Measurements from ENCODE around the gene CRB1.

The CRB1 gene

GRCh38 chr1:197367627-197368026 is 99.6 kb downstream of the CRB1 start:
- no peak for TF ChIP-seq CTCF (IDR thresholded peaks at IDR 0.05; ENCODE audit: insufficient read depth, missing control alignments)
- no peak for DNase-seq (ENCODE audit: insufficient read length, low spot score)
- FAIRE-seq = no peak

- DNase-seq (ENCODE audit: insufficient read length, low spot score) = no peak
Measured at GRCh38 chr1:197374428-197374827, 106.4 kb downstream of the CRB1 start.

GRCh38 chr1:197384471-197384870 is 116.4 kb downstream of the CRB1 start:
- TF ChIP-seq CTCF (IDR thresholded peaks at IDR 0.05; ENCODE audit: insufficient read depth, missing control alignments) = no peak
- no peak for DNase-seq (ENCODE audit: insufficient read length, low spot score)
- FAIRE-seq = no peak

More at GRCh38 chr1:197374428-197374827, 106.4 kb downstream of the CRB1 start:
- TF ChIP-seq CTCF (IDR thresholded peaks at IDR 0.05; ENCODE audit: insufficient read depth, missing control alignments) = no peak
- FAIRE-seq = peak; percentile 67

- no peak for TF ChIP-seq CTCF (IDR thresholded peaks at IDR 0.05; ENCODE audit: insufficient read depth, missing control alignments)
- DNase-seq (ENCODE audit: insufficient read length, low spot score) (no peak), FAIRE-seq (no peak)
Measured at GRCh38 chr1:197388801-197389200, 120.7 kb downstream of the CRB1 start.

- no peak for DNase-seq (ENCODE audit: insufficient read length, low spot score)
- FAIRE-seq = no peak
- TF ChIP-seq CTCF (IDR thresholded peaks at IDR 0.05; ENCODE audit: insufficient read depth, missing control alignments) = no peak
Measured at GRCh38 chr1:197390856-197391255, 122.8 kb downstream of the CRB1 start.

GRCh38 chr1:197391303-197392226 is 123.5 kb downstream of the CRB1 start:
- no peak for TF ChIP-seq CTCF (IDR thresholded peaks at IDR 0.05; ENCODE audit: insufficient read depth, missing control alignments)

GRCh38 chr1:197392541-197392940 is 124.5 kb downstream of the CRB1 start:
- TF ChIP-seq CTCF (IDR thresholded peaks at IDR 0.05; ENCODE audit: insufficient read depth, missing control alignments) = no peak
- FAIRE-seq = peak; percentile 29
- DNase-seq (ENCODE audit: insufficient read length, low spot score) = no peak

More at GRCh38 chr1:197391303-197392226, 123.5 kb downstream of the CRB1 start:
- FAIRE-seq (no peak), DNase-seq (ENCODE audit: insufficient read length, low spot score) (no peak)

Data from D721Med (cell line).